Measurements from ENCODE around the gene GCLC. TPM values are rescaled to one million over a fixed set of nuclear protein-coding genes. Genes with fewer than 3 reads are reported as not detected.
"Not testable (repeated sequence)": the region's sequence is repeated elsewhere in the genome, so short reads cannot be mapped to it uniquely, and the experiment has no call there.

Gene GCLC
- total RNA-seq, 1 donor from 2014 or later = 25.0 TPM

DNA sequence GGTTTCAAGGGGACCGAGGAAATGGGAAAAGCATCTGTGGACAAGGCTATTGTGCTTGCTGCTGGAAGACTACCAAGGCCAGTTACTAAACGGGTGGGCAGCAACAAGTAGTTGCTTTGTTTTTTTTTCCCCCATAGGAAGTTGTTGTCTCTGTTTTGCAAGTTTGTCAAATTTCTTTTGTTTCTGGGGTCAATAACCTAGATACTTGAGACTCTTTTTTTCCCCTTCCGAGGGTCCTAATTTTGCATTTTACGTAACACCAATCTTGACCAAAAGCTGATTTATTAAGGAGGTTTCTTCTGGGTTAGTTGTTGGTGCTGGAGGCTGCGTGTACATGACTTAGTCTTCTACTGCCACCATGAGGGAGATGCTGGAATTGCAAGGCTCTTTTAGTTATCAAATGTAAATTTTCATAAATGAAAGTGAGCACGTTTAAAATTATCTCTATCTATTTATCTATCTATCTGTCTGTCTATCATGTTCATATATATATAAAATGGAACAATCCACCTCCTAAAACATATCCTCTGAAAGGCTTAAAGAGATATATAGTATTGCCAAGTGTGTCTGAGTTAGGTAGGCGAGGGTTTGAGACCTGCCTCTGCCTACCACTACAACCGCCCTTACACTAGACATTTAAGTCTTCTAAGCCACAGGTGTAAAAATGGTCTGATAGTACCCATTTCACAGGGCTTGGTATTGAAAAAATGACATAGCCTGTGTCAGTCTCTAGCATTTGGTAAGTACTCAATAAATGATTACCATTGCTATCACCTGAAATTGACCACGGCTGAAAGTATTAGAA lies 60.2 kb downstream of the GCLC start:
- H3K4me3 Mint-ChIP-seq = no peak overlapping the region
- no peaks in the 10 kb centered on the region for H3K9me3 Mint-ChIP-seq
- peak; percentile 91 for DNase-seq
- H3K27ac Mint-ChIP-seq = no peak overlapping the region
- H3K36me3 Mint-ChIP-seq (ENCODE audit: low read depth) = no peaks in the 10 kb centered on the region
- H3K4me1 Mint-ChIP-seq = peaks cover 18% of the 10 kb centered on the region
- intact Hi-C loops (cut with micrococcal nuclease) = loop anchor here (1.0 to 10.0 kb wide), 7 partner anchors 48 to 760 kb away; no protein-coding TSS in a partner anchor
- peaks cover 33% of the 10 kb centered on the region for H3K27me3 Mint-ChIP-seq

- Mint-ChIP-seq H3K4me1 (peaks cover 18% of the 10 kb centered on the region), H3K27me3 (peaks cover 29% of the 10 kb centered on the region), H3K4me3 (no peak overlapping the region), H3K36me3 (ENCODE audit: low read depth) (no peaks in the 10 kb centered on the region), H3K9me3 (no peaks in the 10 kb centered on the region), H3K27ac (peak overlapping the region; percentile 23)
- DNase-seq = peak; percentile 64
- intact Hi-C loops (cut with micrococcal nuclease) = loop anchor here (1.0 to 10.0 kb wide), 7 partner anchors 47 to 759 kb away; no protein-coding TSS in a partner anchor
These were observed 61.2 kb downstream of the GCLC start for GRCh38 chr6:53483423-53484353.

DNA sequence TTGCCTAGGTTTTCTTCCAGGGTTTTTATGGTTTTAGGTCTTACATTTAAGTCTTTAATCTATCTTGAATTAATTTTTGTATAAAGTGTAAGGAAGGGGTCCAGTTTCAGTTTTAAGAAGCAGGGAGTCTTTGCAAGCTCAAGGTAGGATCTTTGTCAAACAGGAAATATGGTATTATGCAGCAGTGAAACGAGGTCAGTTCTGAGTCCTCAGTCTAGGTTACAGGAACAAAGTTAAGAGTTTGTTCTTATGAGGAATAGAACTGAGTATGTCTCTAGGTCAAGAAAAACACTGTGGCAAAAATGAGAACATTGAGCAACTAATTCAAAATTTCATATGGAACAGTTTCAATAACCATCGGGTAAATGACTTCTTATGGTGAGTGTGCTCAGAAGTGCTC lies 63.6 kb downstream of the GCLC start:
- H3K4me3 Mint-ChIP-seq = no peak overlapping the region
- intact Hi-C loops (cut with micrococcal nuclease) = loop anchor here (5.0 to 10.0 kb wide), 4 partner anchors 174 to 757 kb away; no protein-coding TSS in a partner anchor
- no peaks in the 10 kb centered on the region for H3K9me3 Mint-ChIP-seq
- H3K36me3 Mint-ChIP-seq (ENCODE audit: low read depth) = no peaks in the 10 kb centered on the region
- H3K27ac Mint-ChIP-seq = no peak overlapping the region
- peaks cover 14% of the 10 kb centered on the region for H3K27me3 Mint-ChIP-seq
- peaks cover 18% of the 10 kb centered on the region for H3K4me1 Mint-ChIP-seq
- no peak for DNase-seq

- intact Hi-C loops (cut with micrococcal nuclease) = loop anchor here (5.0 to 10.0 kb wide), 4 partner anchors 173 to 756 kb away; no protein-coding TSS in a partner anchor
- H3K4me1 Mint-ChIP-seq = peaks cover 18% of the 10 kb centered on the region
- not testable (repeated sequence) for H3K9me3 Mint-ChIP-seq; H3K27ac Mint-ChIP-seq; H3K27me3 Mint-ChIP-seq; H3K4me3 Mint-ChIP-seq; DNase-seq; H3K36me3 Mint-ChIP-seq (ENCODE audit: low read depth)
These were observed 64.1 kb downstream of the GCLC start for GRCh38 chr6:53480774-53481173.

- Mint-ChIP-seq H3K36me3 (ENCODE audit: low read depth) (no peaks in the 10 kb centered on the region), H3K4me3 (no peak overlapping the region), H3K4me1 (peaks cover 18% of the 10 kb centered on the region), H3K27ac (no peak overlapping the region), H3K9me3 (no peaks in the 10 kb centered on the region), H3K27me3 (peaks cover 4% of the 10 kb centered on the region)
- intact Hi-C loops (cut with micrococcal nuclease) = loop anchor here (5.0 to 10.0 kb wide), 4 partner anchors 173 to 755 kb away; no protein-coding TSS in a partner anchor
- DNase-seq = no peak
These were observed 65.0 kb downstream of the GCLC start for GRCh38 chr6:53479871-53480270.

DNA sequence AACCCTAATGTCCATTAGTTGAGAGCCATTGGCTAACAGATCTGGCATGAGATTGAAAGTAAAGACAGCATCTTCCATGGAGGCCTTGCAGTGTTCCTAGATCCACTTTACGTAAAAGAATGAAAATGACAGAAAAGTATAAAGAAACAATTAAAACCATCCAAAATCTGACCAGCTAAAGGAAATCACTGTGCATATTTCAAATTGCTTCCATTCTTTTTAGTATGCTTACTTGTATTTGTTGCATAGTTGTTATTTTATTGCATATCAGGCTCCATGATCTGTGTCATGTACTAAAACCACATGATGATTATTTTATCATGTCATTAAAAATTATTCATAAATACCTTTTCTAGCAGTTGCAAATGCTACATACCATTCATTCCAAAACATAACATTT lies 67.9 kb downstream of the GCLC start:
- no peaks in the 10 kb centered on the region for H3K36me3 Mint-ChIP-seq (ENCODE audit: low read depth)
- H3K4me1 Mint-ChIP-seq = peaks cover 11% of the 10 kb centered on the region
- H3K27ac Mint-ChIP-seq = no peak overlapping the region
- no peaks in the 10 kb centered on the region for H3K9me3 Mint-ChIP-seq
- H3K4me3 Mint-ChIP-seq = no peak overlapping the region
- no peak for DNase-seq
- intact Hi-C loops (cut with micrococcal nuclease) = no loop called here
- H3K27me3 Mint-ChIP-seq = peaks cover 2% of the 10 kb centered on the region

GRCh38 chr6:53474010-53474409 lies 70.9 kb downstream of the GCLC start:
- H3K27me3 Mint-ChIP-seq = peaks cover 15% of the 10 kb centered on the region
- H3K4me3 Mint-ChIP-seq = no peak overlapping the region
- H3K9me3 Mint-ChIP-seq = no peaks in the 10 kb centered on the region
- no peaks in the 10 kb centered on the region for H3K36me3 Mint-ChIP-seq (ENCODE audit: low read depth)
- intact Hi-C loops (cut with micrococcal nuclease) = no loop called here
- no peak overlapping the region for H3K27ac Mint-ChIP-seq
- DNase-seq = no peak
- H3K4me1 Mint-ChIP-seq = no peaks in the 10 kb centered on the region

- Mint-ChIP-seq H3K4me1 (no peaks in the 10 kb centered on the region), H3K27me3 (peaks cover 25% of the 10 kb centered on the region), H3K36me3 (ENCODE audit: low read depth) (no peaks in the 10 kb centered on the region), H3K4me3 (no peak overlapping the region), H3K9me3 (no peaks in the 10 kb centered on the region), H3K27ac (no peak overlapping the region)
- intact Hi-C loops (cut with micrococcal nuclease) = no loop called here
- no peak for DNase-seq
These were observed 75.7 kb downstream of the GCLC start for GRCh38 chr6:53469163-53469562.

DNA sequence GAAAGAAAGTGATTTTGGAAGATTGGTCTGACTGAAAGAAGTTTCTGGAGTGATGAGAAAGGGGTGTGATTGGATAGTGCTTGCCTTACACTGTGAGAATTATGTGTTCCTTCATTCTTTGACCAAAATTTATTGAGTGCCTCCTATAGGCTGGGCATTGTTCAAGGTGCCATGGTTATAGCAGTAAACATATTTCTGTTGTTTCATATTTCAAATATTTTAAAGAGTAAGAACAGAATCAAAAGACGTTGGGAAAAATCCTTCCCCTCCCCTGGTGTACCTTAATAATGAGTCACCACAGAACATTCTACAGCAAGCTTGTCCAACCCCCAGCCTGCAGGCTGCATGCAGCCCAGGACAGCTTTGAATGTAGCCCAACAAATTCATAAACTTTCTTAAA lies 78.6 kb downstream of the GCLC start:
- H3K36me3 Mint-ChIP-seq (ENCODE audit: low read depth) = no peaks in the 10 kb centered on the region
- H3K27me3 Mint-ChIP-seq = peaks cover 25% of the 10 kb centered on the region
- H3K4me1 Mint-ChIP-seq = no peaks in the 10 kb centered on the region
- intact Hi-C loops (cut with micrococcal nuclease) = no loop called here
- H3K27ac Mint-ChIP-seq = no peak overlapping the region
- H3K9me3 Mint-ChIP-seq = no peaks in the 10 kb centered on the region
- DNase-seq = no peak
- no peak overlapping the region for H3K4me3 Mint-ChIP-seq

- H3K9me3 Mint-ChIP-seq = no peaks in the 10 kb centered on the region
- no peak for DNase-seq
- no peak overlapping the region for H3K4me3 Mint-ChIP-seq
- peaks cover 24% of the 10 kb centered on the region for H3K27me3 Mint-ChIP-seq
- H3K4me1 Mint-ChIP-seq = no peaks in the 10 kb centered on the region
- H3K36me3 Mint-ChIP-seq (ENCODE audit: low read depth) = no peaks in the 10 kb centered on the region
- no peak overlapping the region for H3K27ac Mint-ChIP-seq
- intact Hi-C loops (cut with micrococcal nuclease) = no loop called here
These were observed 79.2 kb downstream of the GCLC start for GRCh38 chr6:53465732-53466131.

GRCh38 chr6:53464927-53465460 lies 79.9 kb downstream of the GCLC start:
- H3K4me1 Mint-ChIP-seq = no peaks in the 10 kb centered on the region
- H3K27me3 Mint-ChIP-seq = peaks cover 19% of the 10 kb centered on the region
- no peaks in the 10 kb centered on the region for H3K9me3 Mint-ChIP-seq
- no peak overlapping the region for H3K4me3 Mint-ChIP-seq
- intact Hi-C loops (cut with micrococcal nuclease) = no loop called here
- no peak overlapping the region for H3K27ac Mint-ChIP-seq
- DNase-seq = no peak
- no peaks in the 10 kb centered on the region for H3K36me3 Mint-ChIP-seq (ENCODE audit: low read depth)

DNA sequence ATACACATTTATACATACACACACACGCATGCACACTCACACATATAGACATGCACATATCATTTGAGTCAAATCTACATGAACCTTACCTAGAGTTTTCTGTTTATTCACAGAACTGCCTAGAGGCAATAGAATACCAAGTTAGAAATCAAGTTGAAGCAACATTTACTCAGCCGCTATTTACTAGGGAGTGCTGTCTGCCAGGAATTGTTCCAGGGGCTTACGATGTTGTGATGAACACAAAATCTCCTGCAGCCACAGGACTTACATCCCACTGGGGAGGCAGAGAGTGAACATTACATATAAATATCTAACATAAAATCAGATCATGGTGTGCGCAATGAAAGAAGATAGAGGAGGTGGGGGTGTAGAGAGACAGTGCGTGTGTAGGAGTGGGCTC lies 80.4 kb downstream of the GCLC start:
- no peaks in the 10 kb centered on the region for H3K4me1 Mint-ChIP-seq
- H3K36me3 Mint-ChIP-seq (ENCODE audit: low read depth) = no peaks in the 10 kb centered on the region
- H3K9me3 Mint-ChIP-seq = no peaks in the 10 kb centered on the region
- no peak overlapping the region for H3K4me3 Mint-ChIP-seq
- intact Hi-C loops (cut with micrococcal nuclease) = no loop called here
- H3K27ac Mint-ChIP-seq = no peak overlapping the region
- DNase-seq = no peak
- peaks cover 14% of the 10 kb centered on the region for H3K27me3 Mint-ChIP-seq

- H3K27me3 Mint-ChIP-seq = peaks cover 3% of the 10 kb centered on the region
- H3K27ac Mint-ChIP-seq = no peak overlapping the region
- no peak overlapping the region for H3K4me3 Mint-ChIP-seq
- no peaks in the 10 kb centered on the region for H3K36me3 Mint-ChIP-seq (ENCODE audit: low read depth)
- H3K9me3 Mint-ChIP-seq = no peaks in the 10 kb centered on the region
- H3K4me1 Mint-ChIP-seq = no peaks in the 10 kb centered on the region
- DNase-seq = no peak
- intact Hi-C loops (cut with micrococcal nuclease) = no loop called here
These were observed 83.2 kb downstream of the GCLC start for GRCh38 chr6:53461696-53462095.

Data from activated CD4-positive, alpha-beta T cell treated with anti-CD3 and anti-CD28 coated beads, Interleukin-2, amount 10 ng/mL, durations not matched to agents 24 days and 14 days (primary cell).